HL-60/S4 treated with phorbol 12-myristate 13-acetate at 8.2 ng/mL for 4 days and 3 days (cell line): ENCODE measurements around the gene WIZ.

Source experiments
- in situ Hi-C: fragments of 300-500 bp; cut with MboI; formaldehyde crosslinking; loops from 2 replicates; pipeline ENCODE4 v1.15.0; 2022; ENCODE audit warnings: low sequenced_read_pairs

Gene WIZ

GRCh38 chr19:15430526-15431120 lies 19.1 kb downstream of the WIZ start:
- in situ Hi-C loops: no loop called here

GRCh38 chr19:15429825-15430467 lies 19.8 kb downstream of the WIZ start:
- in situ Hi-C loops: no loop called here

DNA sequence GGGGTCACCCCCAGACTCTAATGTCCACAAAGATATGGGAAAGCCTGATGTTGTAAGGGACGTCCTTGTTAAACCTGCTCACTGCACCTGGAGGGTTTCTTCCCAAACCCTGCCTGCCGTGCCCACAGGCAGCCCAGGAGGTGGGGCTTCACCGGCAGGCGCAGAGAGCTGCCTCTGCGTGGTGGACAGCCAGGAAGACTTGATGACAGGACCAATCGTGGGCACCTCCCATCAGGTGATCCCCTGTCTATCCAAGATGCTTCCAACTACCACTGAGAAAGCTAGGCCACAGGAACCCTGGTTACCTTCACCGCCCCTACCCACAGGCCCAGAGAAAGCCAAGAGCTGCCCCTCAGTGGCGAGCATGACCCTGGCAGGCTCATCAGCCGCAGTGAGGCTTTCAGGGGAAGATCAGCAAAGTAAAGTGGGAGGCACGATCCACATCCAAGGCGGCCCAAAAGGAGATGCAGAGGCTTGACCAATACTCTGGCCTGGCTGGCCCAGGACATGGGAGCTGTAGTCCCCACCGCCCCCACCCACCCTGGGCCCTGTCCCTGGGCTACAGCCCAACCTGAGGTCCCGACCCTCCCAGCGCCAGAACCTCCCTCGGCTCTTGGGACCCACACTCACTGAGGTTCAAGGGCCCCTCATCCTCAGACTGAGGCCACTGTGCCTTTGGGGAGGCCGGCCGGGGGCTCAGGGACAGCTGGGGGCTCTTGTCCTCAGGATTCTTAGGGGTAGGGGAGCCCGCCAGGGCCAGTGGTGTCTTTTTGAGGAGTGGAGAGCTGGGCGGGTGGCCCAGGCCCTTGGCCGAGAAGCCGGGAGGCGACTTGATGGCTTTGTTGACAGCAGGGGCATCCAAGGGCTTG lies 20.6 kb downstream of the WIZ start:
- in situ Hi-C loops: no loop called here

GRCh38 chr19:15427991-15428471 lies 21.7 kb downstream of the WIZ start:
- in situ Hi-C loops: no loop called here

GRCh38 chr19:15427350-15427700 lies 22.4 kb downstream of the WIZ start:
- in situ Hi-C loops: no loop called here

- in situ Hi-C loops: no loop called here
Observed at GRCh38 chr19:15426485-15427349, 23.0 kb downstream of the WIZ start.

DNA sequence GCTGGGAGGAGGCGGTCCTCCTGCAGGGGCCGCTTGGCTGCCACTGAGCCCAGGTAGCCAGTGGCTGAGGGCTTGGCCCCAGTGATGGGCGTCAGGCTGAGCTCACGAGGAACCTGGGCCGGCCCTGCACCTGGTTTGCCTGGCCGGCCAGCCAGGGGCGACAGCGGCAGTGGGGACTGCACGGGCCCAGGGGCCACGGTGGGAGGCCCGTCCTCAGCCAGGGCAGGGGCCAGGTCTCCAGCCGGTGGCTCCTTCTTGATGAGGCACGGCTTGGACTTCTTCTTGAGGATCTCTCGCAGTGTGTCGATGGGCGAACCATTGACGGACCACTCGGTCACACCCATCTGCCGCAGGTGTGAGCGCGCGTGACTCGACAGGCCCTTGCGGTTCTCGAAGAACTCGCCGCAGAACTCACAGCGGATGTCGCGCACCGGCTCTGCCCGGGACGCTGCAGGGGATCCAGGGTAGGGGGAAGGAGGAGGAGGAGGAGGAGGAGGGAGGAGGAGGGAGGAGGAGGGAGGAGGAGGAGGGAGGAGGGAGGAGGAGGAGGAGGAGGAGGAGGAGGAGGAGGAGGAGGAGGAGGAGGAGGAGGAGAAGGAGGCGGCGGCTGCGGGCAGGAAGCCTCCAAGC lies 24.3 kb downstream of the WIZ start:
- in situ Hi-C loops: no loop called here

- in situ Hi-C loops: no loop called here
Observed at GRCh38 chr19:15424692-15425272, 25.0 kb downstream of the WIZ start.

GRCh38 chr19:15424121-15424520 lies 25.6 kb downstream of the WIZ start:
- in situ Hi-C loops: no loop called here

DNA sequence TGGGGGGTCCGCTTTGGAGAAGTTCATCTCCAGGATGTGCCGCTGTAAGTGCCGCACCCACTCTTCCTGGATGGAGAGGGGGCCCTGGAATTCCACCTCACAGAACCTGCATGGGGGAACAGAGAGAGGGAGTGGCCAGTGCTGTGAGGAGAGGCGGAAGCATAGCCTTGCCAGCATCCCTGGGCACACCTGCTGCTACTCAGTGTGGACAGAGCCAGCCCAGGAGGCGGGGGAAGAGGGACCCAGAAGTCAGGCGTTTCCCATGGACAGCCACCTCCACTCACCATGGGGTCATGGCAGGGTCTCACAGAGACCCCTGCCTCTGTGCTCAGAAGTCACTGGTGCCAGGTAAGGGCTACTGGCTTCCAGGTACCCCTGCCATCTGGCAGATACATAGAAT lies 26.6 kb downstream of the WIZ start:
- in situ Hi-C loops: no loop called here

DNA sequence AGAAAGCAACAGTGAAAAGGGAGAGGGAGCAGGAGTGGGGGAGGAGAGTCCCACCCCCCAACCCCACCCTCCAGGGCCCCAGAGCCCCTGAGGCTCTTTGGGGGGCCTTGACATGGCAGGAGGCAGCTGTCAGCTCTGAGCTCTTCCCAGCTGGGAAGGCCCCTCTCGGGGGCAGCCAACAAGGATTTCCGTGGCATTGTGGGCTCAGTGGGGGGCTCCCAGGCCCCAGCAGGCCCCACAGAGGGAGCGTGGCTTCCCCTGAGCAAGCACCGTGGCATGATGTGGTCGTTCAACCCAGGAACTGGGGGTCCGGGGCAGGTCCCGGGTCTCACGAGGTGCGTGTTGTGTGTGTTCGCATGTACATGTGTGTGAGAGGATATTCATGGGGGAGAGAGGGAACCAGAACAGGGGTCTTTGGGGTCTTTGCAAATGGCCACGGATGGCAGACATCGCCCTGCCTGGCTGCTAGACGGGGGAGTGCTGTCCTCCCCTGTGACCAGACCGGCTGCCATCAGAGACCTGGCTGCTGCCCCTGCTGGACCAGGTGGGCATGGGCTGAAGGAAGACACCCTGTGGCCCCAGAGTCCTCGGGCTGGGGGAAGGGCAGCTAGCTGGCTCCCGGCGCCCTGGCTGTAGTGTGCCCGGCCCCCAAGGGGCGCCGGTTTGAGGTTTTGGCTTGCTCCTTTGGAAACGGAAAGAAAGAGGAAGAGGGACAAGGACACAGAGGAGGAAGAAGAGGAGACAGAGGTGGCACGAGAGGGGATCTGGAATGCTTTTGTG lies 27.3 kb downstream of the WIZ start:
- in situ Hi-C loops: no loop called here

GRCh38 chr19:15421721-15422260 lies 28.0 kb downstream of the WIZ start:
- in situ Hi-C loops: no loop called here

DNA sequence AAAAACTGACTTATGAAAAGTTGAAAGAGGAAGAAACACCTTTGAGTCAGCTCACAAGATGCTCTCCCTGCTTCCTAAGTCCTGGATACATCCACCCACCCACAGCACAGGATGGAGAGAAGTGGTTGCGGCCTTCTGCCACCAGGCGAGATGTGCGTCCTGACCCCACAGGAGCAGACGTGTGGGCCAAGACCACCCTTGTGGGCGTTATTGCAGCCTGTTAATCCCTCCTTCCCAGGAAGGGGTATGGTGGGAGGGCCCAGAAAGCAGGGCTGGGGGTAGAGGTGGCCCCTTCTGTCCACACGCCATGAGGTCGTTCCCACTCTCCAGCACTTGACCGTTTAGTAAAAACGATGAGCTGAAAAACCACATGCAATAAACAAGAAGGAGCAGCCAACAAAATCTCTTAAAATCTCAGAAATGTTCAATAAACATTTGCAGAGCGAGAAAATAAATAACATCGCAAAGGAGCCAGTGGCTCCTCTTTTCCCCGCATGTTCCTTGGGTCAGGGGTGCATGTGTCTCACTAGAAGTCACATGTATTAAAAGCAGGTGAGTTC lies 28.5 kb downstream of the WIZ start:
- in situ Hi-C loops: no loop called here

- in situ Hi-C loops: no loop called here
Observed at GRCh38 chr19:15419413-15420025, 30.2 kb downstream of the WIZ start.

DNA sequence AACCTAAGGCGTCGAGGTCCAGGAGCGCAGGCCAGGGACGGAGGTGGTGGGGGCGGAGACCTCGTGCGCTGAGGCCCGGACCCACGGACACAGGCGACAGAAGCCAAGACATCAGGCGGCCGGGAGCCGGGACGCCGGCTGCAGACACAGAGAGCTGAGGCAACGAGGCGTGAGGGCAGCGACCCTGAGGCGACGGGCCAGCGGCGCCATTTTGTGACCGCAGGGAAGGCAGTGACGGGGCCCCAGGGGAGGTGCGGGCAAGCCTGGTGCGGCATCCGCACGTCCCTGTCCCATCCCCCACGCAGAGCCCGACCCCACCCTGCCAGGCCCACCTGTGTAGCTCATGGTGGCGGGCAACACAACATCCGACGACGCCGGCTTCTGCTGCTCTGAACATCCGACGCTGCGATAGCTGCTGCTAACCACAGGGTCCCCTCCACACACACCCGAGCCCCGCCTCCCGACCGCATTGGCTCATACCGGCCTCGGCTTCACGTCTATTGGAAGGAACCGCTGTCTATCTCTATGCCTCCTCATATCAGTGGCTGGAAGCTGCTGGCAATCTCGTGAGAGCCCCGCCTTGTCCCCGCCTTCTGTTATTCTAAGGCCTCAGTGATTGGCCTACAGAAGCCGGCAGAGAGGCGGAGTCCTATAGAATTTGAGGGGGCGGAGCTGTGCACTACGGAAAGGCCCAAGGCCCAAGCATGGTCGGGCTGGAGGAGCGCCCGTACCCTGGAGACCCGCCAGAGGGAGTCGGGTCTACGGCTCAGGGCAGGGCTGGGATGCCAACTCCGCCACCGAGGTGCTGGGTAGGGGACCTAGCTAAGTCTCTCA lies 31.0 kb downstream of the WIZ start, which contains the start of gene AKAP8L:
Gene AKAP8L (minus strand): TSS at position 410 of the 834 bp plus-strand sequence. CDS start 65 bp downstream, at position 345.
- in situ Hi-C loops: no loop called here

GRCh38 chr19:15418231-15418578 lies 31.6 kb downstream of the WIZ start:
- in situ Hi-C loops: no loop called here

GRCh38 chr19:15417699-15418098 lies 32.1 kb downstream of the WIZ start:
- in situ Hi-C loops: no loop called here
